ENCODE measurements around the gene HNF4A. TPM values are rescaled to one million over a fixed set of nuclear protein-coding genes. Genes with fewer than 3 reads are reported as not detected.

The HNF4A gene
- total RNA-seq, 1 experiment from 2014 or later: 0.15 TPM

- ChIA-PET POLR2A (interaction anchor here (1.3 kb wide), 1 partner anchor 16 kb away, joined by 4 read pairs; no protein-coding TSS in a partner anchor), CTCF (interaction anchor here (0.8 to 4.6 kb wide), 25 partner anchors 10 to 373 kb away, joined by 3 to 85 read pairs (median 6); partner anchors contain the start of gene GDAP1L1)
- H3K9me3 Mint-ChIP-seq: no peaks in the 10 kb centered on the region
- H3K27ac Mint-ChIP-seq: no peak overlapping the region
- H3K4me3 Mint-ChIP-seq: peak overlapping the region; percentile 81
- peaks cover 32% of the 10 kb centered on the region for H3K27me3 Mint-ChIP-seq (ENCODE audit: low read depth)
- no peak for DNase-seq (ENCODE audit: low spot score)
- ATAC-seq: no peak
- H3K4me1 Mint-ChIP-seq: peaks cover 10% of the 10 kb centered on the region
- TF ChIP-seq RORB (CRISPR knock-in tag; IDR thresholded peaks at IDR 0.05) (no peak), ZNF416 (CRISPR knock-in tag; IDR thresholded peaks at IDR 0.05) (no peak), MYBL2 (CRISPR knock-in tag; IDR thresholded peaks at IDR 0.05) (no peak), GRHL2 (CRISPR knock-in tag; IDR thresholded peaks at IDR 0.05; ENCODE audit: insufficient replicate concordance, severe bottlenecking) (no peak), ERG (CRISPR knock-in tag; IDR thresholded peaks at IDR 0.05) (no peak), GABPB1 (CRISPR knock-in tag; IDR thresholded peaks at IDR 0.05) (no peak), JAZF1 (CRISPR knock-in tag; IDR thresholded peaks at IDR 0.05) (no peak), FOXK1 (CRISPR knock-in tag; IDR thresholded peaks at IDR 0.05) (no peak), TEAD4 (CRISPR knock-in tag; IDR thresholded peaks at IDR 0.05) (no peak), FOXP1 (CRISPR knock-in tag; IDR thresholded peaks at IDR 0.05; ENCODE audit: borderline replicate concordance) (no peak), MAX (CRISPR knock-in tag; IDR thresholded peaks at IDR 0.05) (no peak), TEAD1 (CRISPR knock-in tag; IDR thresholded peaks at IDR 0.05) (no peak)
- TF ChIP-seq, protein P1, sequence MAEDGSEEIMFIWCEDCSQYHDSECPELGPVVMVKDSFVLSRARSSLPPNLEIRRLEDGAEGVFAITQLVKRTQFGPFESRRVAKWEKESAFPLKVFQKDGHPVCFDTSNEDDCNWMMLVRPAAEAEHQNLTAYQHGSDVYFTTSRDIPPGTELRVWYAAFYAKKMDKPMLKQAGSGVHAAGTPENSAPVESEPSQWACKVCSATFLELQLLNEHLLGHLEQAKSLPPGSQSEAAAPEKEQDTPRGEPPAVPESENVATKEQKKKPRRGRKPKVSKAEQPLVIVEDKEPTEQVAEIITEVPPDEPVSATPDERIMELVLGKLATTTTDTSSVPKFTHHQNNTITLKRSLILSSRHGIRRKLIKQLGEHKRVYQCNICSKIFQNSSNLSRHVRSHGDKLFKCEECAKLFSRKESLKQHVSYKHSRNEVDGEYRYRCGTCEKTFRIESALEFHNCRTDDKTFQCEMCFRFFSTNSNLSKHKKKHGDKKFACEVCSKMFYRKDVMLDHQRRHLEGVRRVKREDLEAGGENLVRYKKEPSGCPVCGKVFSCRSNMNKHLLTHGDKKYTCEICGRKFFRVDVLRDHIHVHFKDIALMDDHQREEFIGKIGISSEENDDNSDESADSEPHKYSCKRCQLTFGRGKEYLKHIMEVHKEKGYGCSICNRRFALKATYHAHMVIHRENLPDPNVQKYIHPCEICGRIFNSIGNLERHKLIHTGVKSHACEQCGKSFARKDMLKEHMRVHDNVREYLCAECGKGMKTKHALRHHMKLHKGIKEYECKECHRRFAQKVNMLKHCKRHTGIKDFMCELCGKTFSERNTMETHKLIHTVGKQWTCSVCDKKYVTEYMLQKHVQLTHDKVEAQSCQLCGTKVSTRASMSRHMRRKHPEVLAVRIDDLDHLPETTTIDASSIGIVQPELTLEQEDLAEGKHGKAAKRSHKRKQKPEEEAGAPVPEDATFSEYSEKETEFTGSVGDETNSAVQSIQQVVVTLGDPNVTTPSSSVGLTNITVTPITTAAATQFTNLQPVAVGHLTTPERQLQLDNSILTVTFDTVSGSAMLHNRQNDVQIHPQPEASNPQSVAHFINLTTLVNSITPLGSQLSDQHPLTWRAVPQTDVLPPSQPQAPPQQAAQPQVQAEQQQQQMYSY (CRISPR knock-in tag; IDR thresholded peaks at IDR 0.05): no peak
- H3K36me3 Mint-ChIP-seq: no peaks in the 10 kb centered on the region
Observed at GRCh38 chr20:44309763-44310663, 45.5 kb upstream of the HNF4A start.

GRCh38 chr20:44310664-44311639 is 44.5 kb upstream of the HNF4A start, which contains the start of gene FITM2:
FITM2 (minus strand) TSS chr20:44311202; CDS start chr20:44311148, 54 bp downstream.
- no peak within 1 kb of the TSS for H3K27ac Mint-ChIP-seq
- DNase-seq (ENCODE audit: low spot score) (peak; percentile 98), ATAC-seq (peak; percentile 94)
- no peaks in the 10 kb centered on the region for H3K9me3 Mint-ChIP-seq
- H3K4me1 Mint-ChIP-seq: peaks cover 10% of the 10 kb centered on the region
- POLR2A ChIA-PET: interaction anchor here (0.7 to 1.3 kb wide), 4 partner anchors 15 to 53 kb away, joined by 3 to 4 read pairs (median 4); no protein-coding TSS in a partner anchor
- CTCF ChIA-PET: interaction anchor here (0.6 to 4.6 kb wide), 48 partner anchors 9 to 529 kb away, joined by 3 to 85 read pairs (median 4); partner anchors contain the start of genes GDAP1L1, HNF4A and OSER1
- H3K36me3 Mint-ChIP-seq: no peaks in the 10 kb centered on the region
- H3K27me3 Mint-ChIP-seq (ENCODE audit: low read depth): peaks cover 32% of the 10 kb centered on the region
- H3K4me3 Mint-ChIP-seq: peak within 1 kb of the TSS; percentile 81
- TF ChIP-seq MAX (CRISPR knock-in tag; IDR thresholded peaks at IDR 0.05) (peak; percentile 90), ETV6 (CRISPR knock-in tag; IDR thresholded peaks at IDR 0.05) (peak; percentile 59; the same call in 1 of the 2 replicates), ZNF317 (CRISPR knock-in tag; IDR thresholded peaks at IDR 0.05; ENCODE audit: borderline replicate concordance, low read depth) (no peak)
- TF ChIP-seq, protein P2, sequence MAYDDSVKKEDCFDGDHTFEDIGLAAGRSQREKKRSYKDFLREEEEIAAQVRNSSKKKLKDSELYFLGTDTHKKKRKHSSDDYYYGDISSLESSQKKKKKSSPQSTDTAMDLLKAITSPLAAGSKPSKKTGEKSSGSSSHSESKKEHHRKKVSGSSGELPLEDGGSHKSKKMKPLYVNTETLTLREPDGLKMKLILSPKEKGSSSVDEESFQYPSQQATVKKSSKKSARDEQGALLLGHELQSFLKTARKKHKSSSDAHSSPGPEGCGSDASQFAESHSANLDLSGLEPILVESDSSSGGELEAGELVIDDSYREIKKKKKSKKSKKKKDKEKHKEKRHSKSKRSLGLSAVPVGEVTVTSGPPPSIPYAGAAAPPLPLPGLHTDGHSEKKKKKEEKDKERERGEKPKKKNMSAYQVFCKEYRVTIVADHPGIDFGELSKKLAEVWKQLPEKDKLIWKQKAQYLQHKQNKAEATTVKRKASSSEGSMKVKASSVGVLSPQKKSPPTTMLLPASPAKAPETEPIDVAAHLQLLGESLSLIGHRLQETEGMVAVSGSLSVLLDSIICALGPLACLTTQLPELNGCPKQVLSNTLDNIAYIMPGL (CRISPR knock-in tag; IDR thresholded peaks at IDR 0.05): peak; percentile 92
- TF ChIP-seq, protein P1 (CRISPR knock-in tag; IDR thresholded peaks at IDR 0.05): peak; percentile 92
- TF ChIP-seq, protein P3, sequence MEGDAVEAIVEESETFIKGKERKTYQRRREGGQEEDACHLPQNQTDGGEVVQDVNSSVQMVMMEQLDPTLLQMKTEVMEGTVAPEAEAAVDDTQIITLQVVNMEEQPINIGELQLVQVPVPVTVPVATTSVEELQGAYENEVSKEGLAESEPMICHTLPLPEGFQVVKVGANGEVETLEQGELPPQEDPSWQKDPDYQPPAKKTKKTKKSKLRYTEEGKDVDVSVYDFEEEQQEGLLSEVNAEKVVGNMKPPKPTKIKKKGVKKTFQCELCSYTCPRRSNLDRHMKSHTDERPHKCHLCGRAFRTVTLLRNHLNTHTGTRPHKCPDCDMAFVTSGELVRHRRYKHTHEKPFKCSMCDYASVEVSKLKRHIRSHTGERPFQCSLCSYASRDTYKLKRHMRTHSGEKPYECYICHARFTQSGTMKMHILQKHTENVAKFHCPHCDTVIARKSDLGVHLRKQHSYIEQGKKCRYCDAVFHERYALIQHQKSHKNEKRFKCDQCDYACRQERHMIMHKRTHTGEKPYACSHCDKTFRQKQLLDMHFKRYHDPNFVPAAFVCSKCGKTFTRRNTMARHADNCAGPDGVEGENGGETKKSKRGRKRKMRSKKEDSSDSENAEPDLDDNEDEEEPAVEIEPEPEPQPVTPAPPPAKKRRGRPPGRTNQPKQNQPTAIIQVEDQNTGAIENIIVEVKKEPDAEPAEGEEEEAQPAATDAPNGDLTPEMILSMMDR (IDR thresholded peaks at IDR 0.05): peak; percentile 69
